ENCODE measurements around the gene IGSF21.

DNA sequence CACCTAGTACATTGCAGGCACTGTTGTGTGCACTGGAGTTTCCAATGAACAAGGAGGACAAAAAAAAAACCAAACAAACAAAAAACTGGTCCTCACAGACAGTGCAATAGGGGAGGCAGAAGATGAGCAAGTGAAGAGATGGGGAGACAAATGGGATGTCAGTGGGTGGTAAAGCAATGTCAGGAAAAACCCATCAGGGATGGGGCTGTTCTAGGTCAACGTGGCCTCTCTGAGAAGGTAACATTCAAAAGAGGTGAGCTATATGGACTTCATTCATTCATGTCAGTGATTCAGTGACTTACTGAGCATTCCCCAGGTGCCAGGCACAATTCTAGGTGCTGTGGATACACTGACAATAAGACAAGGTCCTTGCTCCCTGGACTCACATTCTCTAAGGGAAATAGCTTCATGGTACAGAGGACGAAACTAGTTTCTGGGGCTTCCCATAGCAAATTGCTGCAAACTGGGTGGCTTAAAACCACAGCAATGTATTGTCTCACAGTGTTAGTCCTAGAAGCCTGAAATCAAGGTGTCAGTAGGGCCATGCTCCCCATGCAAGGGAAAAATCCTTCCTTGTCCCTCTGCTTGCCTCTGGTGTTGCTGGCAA, 232.7 kb downstream of the IGSF21 start:
- TF ChIP-seq, protein P1, sequence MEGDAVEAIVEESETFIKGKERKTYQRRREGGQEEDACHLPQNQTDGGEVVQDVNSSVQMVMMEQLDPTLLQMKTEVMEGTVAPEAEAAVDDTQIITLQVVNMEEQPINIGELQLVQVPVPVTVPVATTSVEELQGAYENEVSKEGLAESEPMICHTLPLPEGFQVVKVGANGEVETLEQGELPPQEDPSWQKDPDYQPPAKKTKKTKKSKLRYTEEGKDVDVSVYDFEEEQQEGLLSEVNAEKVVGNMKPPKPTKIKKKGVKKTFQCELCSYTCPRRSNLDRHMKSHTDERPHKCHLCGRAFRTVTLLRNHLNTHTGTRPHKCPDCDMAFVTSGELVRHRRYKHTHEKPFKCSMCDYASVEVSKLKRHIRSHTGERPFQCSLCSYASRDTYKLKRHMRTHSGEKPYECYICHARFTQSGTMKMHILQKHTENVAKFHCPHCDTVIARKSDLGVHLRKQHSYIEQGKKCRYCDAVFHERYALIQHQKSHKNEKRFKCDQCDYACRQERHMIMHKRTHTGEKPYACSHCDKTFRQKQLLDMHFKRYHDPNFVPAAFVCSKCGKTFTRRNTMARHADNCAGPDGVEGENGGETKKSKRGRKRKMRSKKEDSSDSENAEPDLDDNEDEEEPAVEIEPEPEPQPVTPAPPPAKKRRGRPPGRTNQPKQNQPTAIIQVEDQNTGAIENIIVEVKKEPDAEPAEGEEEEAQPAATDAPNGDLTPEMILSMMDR (IDR thresholded peaks at IDR 0.05): no peak
- TF ChIP-seq POLR2A (IDR thresholded peaks at IDR 0.05): no peak
